ENCODE measurements around the gene ZNF605. TPM values are rescaled to one million over a fixed set of nuclear protein-coding genes. Genes with fewer than 3 reads are reported as not detected.

The ZNF605 gene
- total RNA-seq, result 10 to 100 TPM in 2 of 4 donors, 1 to 10 TPM in 2; 5.1 to 13.9 (median 10.3) TPM

DNA sequence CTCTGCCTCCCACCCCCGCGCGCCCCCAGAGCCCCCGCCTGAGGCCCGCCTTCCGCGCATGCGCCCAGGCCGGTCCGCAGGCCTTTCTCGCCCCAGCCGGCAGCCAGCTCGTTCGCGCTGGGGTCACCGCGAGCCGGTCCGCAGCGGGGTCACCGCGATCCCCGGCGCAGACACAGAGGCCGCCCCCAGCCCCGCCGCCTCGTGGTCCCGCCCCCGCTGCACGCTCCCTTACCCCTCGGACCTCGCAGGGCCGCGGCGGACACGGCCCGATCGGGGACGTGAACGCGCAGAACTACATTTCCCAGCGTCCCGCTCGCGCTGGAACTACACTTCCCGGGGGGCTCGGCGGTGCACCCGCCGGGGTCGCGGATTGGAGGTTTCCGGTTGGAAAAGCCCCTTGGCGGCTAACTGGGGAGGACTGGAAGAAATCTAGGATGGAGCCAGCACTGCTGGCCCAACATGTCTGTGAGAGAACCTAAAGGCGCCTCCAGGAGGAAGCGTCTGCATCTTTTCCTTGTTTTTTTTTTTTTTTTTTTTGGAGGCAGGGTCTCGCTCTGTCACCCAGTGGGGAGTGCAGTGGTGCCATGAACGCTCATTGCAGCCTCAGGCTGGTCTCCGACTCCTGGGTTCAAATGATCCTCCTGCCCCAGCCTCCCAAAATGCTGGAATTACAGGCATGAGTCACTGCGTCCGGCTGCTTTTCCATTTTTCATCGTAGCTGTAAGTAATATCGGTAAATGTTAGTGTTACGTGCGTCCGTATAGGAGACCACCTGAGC, at the start of gene ZNF605:
TSS of gene ZNF605 (minus strand) at position 296 of the 778 bp plus-strand sequence. CDS start 10,671 bp downstream, outside the sequence.
- TF ChIP-seq CTCF (IDR thresholded peaks at IDR 0.05; ENCODE audit: low read depth), result no peak

DNA sequence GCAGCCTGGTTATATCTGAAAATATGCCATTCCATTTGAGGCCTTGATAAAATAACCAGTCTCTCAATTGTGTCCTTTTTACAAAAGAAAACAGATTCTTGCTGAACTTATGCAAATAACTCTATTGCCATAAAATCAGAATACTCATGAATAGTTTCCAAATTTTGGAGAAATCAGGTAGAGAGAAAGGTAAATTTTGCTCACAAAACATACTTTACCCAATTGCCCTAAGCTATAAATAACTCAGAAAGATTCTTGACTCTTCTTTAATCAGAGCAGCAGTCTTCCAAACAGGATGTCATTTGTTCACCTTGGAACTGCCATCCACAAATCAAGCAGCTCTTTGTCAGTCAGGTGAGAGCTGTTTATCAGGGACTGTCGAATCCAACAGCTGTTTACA, 42.6 kb upstream of the ZNF605 start:
- TF ChIP-seq CTCF (IDR thresholded peaks at IDR 0.05; ENCODE audit: low read depth), result no peak

DNA sequence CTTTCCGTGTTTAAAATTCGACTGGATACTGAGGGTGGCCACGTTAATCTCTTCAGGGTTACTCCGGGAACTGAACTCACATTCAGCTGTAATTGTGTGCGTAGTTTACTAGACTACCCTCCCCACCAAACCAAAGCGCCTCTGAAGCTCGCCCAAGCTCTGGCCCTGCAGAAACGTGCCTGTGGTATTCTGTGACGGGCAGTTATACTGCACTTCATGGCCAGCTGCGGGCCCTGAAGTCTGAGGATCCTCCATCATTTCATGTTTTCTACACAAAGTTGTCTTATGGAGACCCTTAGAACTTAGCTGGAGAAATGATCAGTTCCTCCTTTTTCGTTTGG, 30.7 kb upstream of the ZNF605 start:
- TF ChIP-seq CTCF (IDR thresholded peaks at IDR 0.05; ENCODE audit: low read depth), result no peak

GRCh38 chr12:132986001-132986884, 30.1 kb upstream of the ZNF605 start, which contains the start of gene ZNF26:
Gene ZNF26, plus strand, starts transcription at chr12:132986367. Its CDS starts 474 bp downstream, at chr12:132986841.
- TF ChIP-seq CTCF (IDR thresholded peaks at IDR 0.05; ENCODE audit: low read depth), result no peak

DNA sequence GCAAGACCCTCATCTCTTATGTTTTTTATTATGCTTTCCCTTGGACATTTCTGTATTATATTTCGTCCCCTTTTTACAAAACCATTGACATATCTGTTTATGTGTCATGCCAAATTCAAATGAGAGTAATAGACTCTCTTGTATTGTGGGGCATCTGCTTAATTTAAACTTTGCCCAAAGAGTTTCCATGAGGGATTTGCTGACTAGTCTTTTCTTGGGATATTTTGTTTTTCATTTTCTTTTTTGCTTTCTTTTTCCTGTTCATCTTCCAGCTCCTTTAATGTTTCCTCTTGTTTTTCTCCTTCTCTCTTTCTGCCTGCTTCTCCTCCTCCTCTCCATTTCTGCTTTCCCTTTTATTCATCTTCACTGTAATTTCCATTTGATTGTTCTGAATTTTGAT, 16.3 kb upstream of the ZNF605 start:
- TF ChIP-seq CTCF (IDR thresholded peaks at IDR 0.05; ENCODE audit: low read depth), result no peak

DNA sequence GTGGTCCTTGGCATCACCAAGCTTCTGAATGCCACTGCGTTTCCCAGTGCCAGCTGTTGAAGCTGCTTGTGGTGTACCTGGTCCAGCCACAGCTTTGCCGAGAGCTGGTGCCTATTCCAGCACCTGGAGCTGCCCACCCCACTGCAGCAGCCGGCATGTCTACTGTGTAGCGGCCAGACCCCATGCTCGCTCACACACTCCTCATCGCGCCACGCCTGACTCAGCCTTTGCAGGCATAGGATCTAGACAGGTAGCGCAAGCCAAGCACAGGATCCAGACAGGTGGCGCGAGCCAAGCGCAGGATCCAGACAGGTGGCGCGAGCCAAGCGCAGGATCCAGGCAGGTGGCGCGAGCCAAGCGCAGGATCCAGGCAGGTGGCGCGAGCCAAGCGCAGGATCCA, 11.6 kb upstream of the ZNF605 start:
- TF ChIP-seq CTCF (IDR thresholded peaks at IDR 0.05; ENCODE audit: low read depth), result no peak

All from subcutaneous adipose tissue (tissue), 4 donors.